Naive thymus-derived CD4-positive, alpha-beta T cell (primary cell): ENCODE data around the gene SHISA7. TPM values are rescaled to one million over a fixed set of nuclear protein-coding genes. Genes with fewer than 3 reads are reported as not detected.
A peak's percentile ranks its signal among the peaks of the same experiment; 100 is the strongest.

Source experiments
- ATAC-seq: fragments of 150-1000 bp; cut with Tn5 transposase; 2 replicates; pipeline ENCODE4 v1.10.0; 2021; ENCODE audit warnings: mild to moderate bottlenecking, moderate library complexity
- CTCF ChIA-PET: fragments of 350-600 bp; sonication (Branson Sonifier 250); formaldehyde crosslinking; loops from one replicate; lab custom pipeline; 2021; ENCODE audit warnings: antibody characterized with exemption; lab: Charles Lee
- POLR2A ChIA-PET: fragments of 350-600 bp; sonication (Branson Sonifier 250); formaldehyde crosslinking; loops from one replicate; lab custom pipeline; 2021; ENCODE audit warnings: antibody characterized with exemption, inconsistent platforms; lab: Charles Lee
- DNase-seq, 9 donors: peaks; one replicate each; pipeline versions ENCODE4 v3.0.0 to v3.0.0-alpha.2; 2020 to 2022; ENCODE audit warnings: mixed read lengths in 1 of 9
- H3K27ac ChIP-seq: one replicate; pipeline ENCODE4 v1.7.0; 2013; ENCODE audit warnings: mild to moderate bottlenecking, low read depth, low read length, moderate library complexity
- H3K27me3 ChIP-seq, 2 donors: one replicate each; pipeline ENCODE4 v1.7.0; 2013; ENCODE audit warnings: low read length in 2 of 2, mild to moderate bottlenecking in 2 of 2, moderate library complexity in 2 of 2; ENCODE audit not compliant: control insufficient read depth in 2 of 2, insufficient read depth in 2 of 2
- H3K36me3 ChIP-seq, 3 experiments: 1 replicate in 2 of 3; 2 replicates in 1 of 3; pipeline ENCODE4 v1.7.0; 2013; ENCODE audit warnings: low read length in 3 of 3, mild to moderate bottlenecking in 3 of 3, moderate library complexity in 1 of 3; ENCODE audit not compliant: insufficient read depth in 3 of 3, control insufficient read depth in 2 of 3
- H3K4me1 ChIP-seq, 2 donors: one replicate each; pipeline ENCODE4 v1.7.0; 2013; ENCODE audit warnings: low read length in 2 of 2, mild to moderate bottlenecking in 2 of 2, moderate library complexity in 1 of 2; ENCODE audit not compliant: control insufficient read depth in 2 of 2, insufficient read depth in 2 of 2
- H3K4me3 ChIP-seq: 2 replicates; pipeline ENCODE4 v1.7.0; 2013; ENCODE audit warnings: mild to moderate bottlenecking, low read length
- H3K9me3 ChIP-seq, 3 experiments: 1 replicate in 2 of 3; 2 replicates in 1 of 3; pipeline ENCODE4 v1.7.0; 2013; ENCODE audit warnings: low read length in 3 of 3; ENCODE audit not compliant: control insufficient read depth in 2 of 3
- H3K27ac Mint-ChIP-seq, 9 donors: one replicate each; pipeline ENCODE4 v1.8.0; 2020 to 2022; ENCODE audit warnings: mixed read lengths in 9 of 9, mild to moderate bottlenecking in 8 of 9, moderate library complexity in 5 of 9, inconsistent platforms in 2 of 9
- H3K27me3 Mint-ChIP-seq, 5 donors: one replicate each; pipeline ENCODE4 v1.8.0; 2021 to 2022; ENCODE audit warnings: mixed read lengths in 5 of 5, mild to moderate bottlenecking in 1 of 5
- H3K36me3 Mint-ChIP-seq, 5 donors: one replicate each; pipeline ENCODE4 v1.8.0; 2020 to 2022; ENCODE audit warnings: mixed read lengths in 5 of 5, mild to moderate bottlenecking in 3 of 5, inconsistent platforms in 1 of 5
- H3K4me1 Mint-ChIP-seq, 7 donors: one replicate each; pipeline ENCODE4 v1.8.0; 2020 to 2022; ENCODE audit warnings: mixed read lengths in 7 of 7, mild to moderate bottlenecking in 3 of 7, inconsistent platforms in 1 of 7
- H3K4me3 Mint-ChIP-seq, 10 donors: one replicate each; pipeline ENCODE4 v1.8.0; 2020 to 2022; ENCODE audit warnings: mild to moderate bottlenecking in 10 of 10, mixed read lengths in 10 of 10, moderate library complexity in 6 of 10, inconsistent platforms in 2 of 10
- H3K9me3 Mint-ChIP-seq, 11 donors: one replicate each; pipeline ENCODE4 v1.8.0; 2020 to 2022; ENCODE audit warnings: mixed read lengths in 11 of 11, mild to moderate bottlenecking in 4 of 11, inconsistent platforms in 1 of 11, moderate library complexity in 1 of 11
- intact Hi-C, 2 donors: fragments of 100-400 bp; cut with micrococcal nuclease; formaldehyde crosslinking; loops; one replicate each; pipeline ENCODE4 v1.15.1; 2023
- polyA plus RNA-seq, 2 donors: library from polyadenylated mRNA; unstranded; fragments of 300-500 nt; fragmentation: Illumina TruSeq; gene quantifications; one replicate each; pipeline ENCODE4 v1.2.3, GENCODE V29; 2021
- total RNA-seq, 6 experiments: library from RNA in 5 of 6; stranded (reverse) in 5 of 6; gene quantifications; 1 replicate in 5 of 6; 2 replicates in 1 of 6; pipeline ENCODE4 v1.2.3 and lab custom pipeline; 2021 to 2026

Gene SHISA7
- total RNA-seq (not detected), polyA plus RNA-seq (not detected), total RNA-seq (lab: John Stamatoyannopoulos, UW) (not detected)

- H3K27me3 ChIP-seq: peaks cover 15 to 33% of the 10 kb centered on the region in 2 donors
Measured at GRCh38 chr19:55443045-55443823, at the start of gene SHISA7. Gene SHISA7, minus strand, starts transcription at chr19:55443300. Its CDS starts 437 bp downstream, at chr19:55442863.

GRCh38 chr19:55492362-55492944 is 49.4 kb upstream of the SHISA7 start:
- intact Hi-C loops: no loop called here
- H3K9me3 Mint-ChIP-seq: no peaks in the 10 kb centered on the region
- Histone ChIP-seq H3K4me1 (no peaks in the 10 kb centered on the region), H3K9me3 (no peaks in the 10 kb centered on the region), H3K27me3 (no peaks in the 10 kb centered on the region), H3K27ac (no peak overlapping the region), H3K4me3 (no peak overlapping the region), H3K36me3 (no peaks in the 10 kb centered on the region)
- POLR2A ChIA-PET: no interaction called here
- no peaks in the 10 kb centered on the region for H3K36me3 Mint-ChIP-seq
- CTCF ChIA-PET: no interaction called here
- H3K4me1 Mint-ChIP-seq: peaks cover 0 to 4% (median 0%) of the 10 kb centered on the region in 7 donors
- DNase-seq (no peak), ATAC-seq (no peak)
- H3K27me3 Mint-ChIP-seq: peaks cover 0 to 5% (median 0%) of the 10 kb centered on the region in 5 donors
- no peak overlapping the region for H3K27ac Mint-ChIP-seq
- H3K4me3 Mint-ChIP-seq: no peak overlapping the region

More at GRCh38 chr19:55443045-55443823, at the start of gene SHISA7:
- H3K27ac ChIP-seq: no peak within 1 kb of the TSS
- Mint-ChIP-seq H3K27ac (peak within 1 kb of the TSS in 1 of 9 donors; percentile 13), H3K4me3 (peak within 1 kb of the TSS in 9 of 10 donors; percentile 43 to 83 (median 67)), H3K27me3 (peaks cover 51 to 67% (median 57%) of the 10 kb centered on the region in 5 donors), H3K9me3 (peaks cover 0 to 6% (median 1%) of the 10 kb centered on the region in 11 donors), H3K4me1 (peaks cover 11 to 35% (median 26%) of the 10 kb centered on the region in 7 donors), H3K36me3 (peaks cover 0 to 19% (median 0%) of the 10 kb centered on the region in 5 donors)
- H3K4me3 ChIP-seq: no peak within 1 kb of the TSS
- no peaks in the 10 kb centered on the region for H3K36me3 ChIP-seq
- DNase-seq: no peak
- CTCF ChIA-PET: no interaction called here
- peaks cover 7 to 23% of the 10 kb centered on the region in 2 donors for H3K4me1 ChIP-seq
- no peaks in the 10 kb centered on the region for H3K9me3 ChIP-seq
- POLR2A ChIA-PET: interaction anchor here (0.7 kb wide), 1 partner anchor 221 kb away, joined by 3 read pairs; no protein-coding TSS in a partner anchor
- no peak for ATAC-seq
- intact Hi-C loops: loop anchor here in 1 of 2 donors (10.0 kb wide), 1 partner anchor 278 kb away; the partner anchor contains the start of gene DNAAF3

GRCh38 chr19:55491546-55492360 is 48.7 kb upstream of the SHISA7 start:
- Histone ChIP-seq H3K27me3 (no peaks in the 10 kb centered on the region), H3K9me3 (no peaks in the 10 kb centered on the region), H3K36me3 (no peaks in the 10 kb centered on the region), H3K4me1 (no peaks in the 10 kb centered on the region), H3K27ac (no peak overlapping the region), H3K4me3 (no peak overlapping the region)
- DNase-seq (no peak), ATAC-seq (no peak)
- ChIA-PET POLR2A (no interaction called here), CTCF (no interaction called here)
- Mint-ChIP-seq H3K4me3 (no peak overlapping the region), H3K9me3 (no peaks in the 10 kb centered on the region), H3K27ac (no peak overlapping the region), H3K4me1 (peaks cover 0 to 9% (median 0%) of the 10 kb centered on the region in 7 donors), H3K36me3 (no peaks in the 10 kb centered on the region), H3K27me3 (peaks cover 0 to 5% (median 0%) of the 10 kb centered on the region in 5 donors)
- intact Hi-C loops: no loop called here

- DNase-seq (no peak), ATAC-seq (no peak)
- ChIA-PET CTCF (no interaction called here), POLR2A (no interaction called here)
- Histone ChIP-seq H3K36me3 (no peaks in the 10 kb centered on the region), H3K27ac (no peak overlapping the region), H3K4me1 (no peaks in the 10 kb centered on the region), H3K27me3 (no peaks in the 10 kb centered on the region), H3K9me3 (no peaks in the 10 kb centered on the region), H3K4me3 (no peak overlapping the region)
- Mint-ChIP-seq H3K4me3 (no peak overlapping the region), H3K4me1 (peaks cover 5 to 13% (median 5%) of the 10 kb centered on the region in 7 donors), H3K27ac (no peak overlapping the region), H3K27me3 (peaks cover 0 to 5% (median 0%) of the 10 kb centered on the region in 5 donors), H3K36me3 (peaks cover 0 to 1% (median 0%) of the 10 kb centered on the region in 5 donors), H3K9me3 (no peaks in the 10 kb centered on the region)
- intact Hi-C loops: no loop called here
Measured at GRCh38 chr19:55490478-55491432, 47.7 kb upstream of the SHISA7 start.

GRCh38 chr19:55489711-55490477 is 46.8 kb upstream of the SHISA7 start:
- intact Hi-C loops: no loop called here
- POLR2A ChIA-PET: no interaction called here
- H3K4me3 ChIP-seq: no peak overlapping the region
- H3K4me1 Mint-ChIP-seq: peaks cover 5 to 13% (median 9%) of the 10 kb centered on the region in 7 donors
- ATAC-seq: no peak
- H3K4me3 Mint-ChIP-seq: no peak overlapping the region
- no peaks in the 10 kb centered on the region for H3K36me3 ChIP-seq
- H3K4me1 ChIP-seq: no peaks in the 10 kb centered on the region
- H3K27me3 ChIP-seq: no peaks in the 10 kb centered on the region
- H3K27me3 Mint-ChIP-seq: peaks cover 0 to 5% (median 0%) of the 10 kb centered on the region in 5 donors
- CTCF ChIA-PET: no interaction called here
- no peaks in the 10 kb centered on the region for H3K9me3 Mint-ChIP-seq
- no peak overlapping the region for H3K27ac Mint-ChIP-seq
- H3K27ac ChIP-seq: no peak overlapping the region
- peaks cover 0 to 1% (median 0%) of the 10 kb centered on the region in 5 donors for H3K36me3 Mint-ChIP-seq
- H3K9me3 ChIP-seq: no peaks in the 10 kb centered on the region
- no peak for DNase-seq
